Duodenal mucosa (tissue), 2 donors: ENCODE results near the gene PLEKHG5.
"Not testable (repeated sequence)": the region's sequence is repeated elsewhere in the genome, so short reads cannot be mapped to it uniquely, and the experiment has no call there.

Experiments
- H3K27ac ChIP-seq: one replicate; pipeline ENCODE4 v1.7.0; 2013; ENCODE audit warnings: low read depth, low read length
- H3K27me3 ChIP-seq, 2 donors: one replicate each; pipeline ENCODE4 v1.7.0; 2013; ENCODE audit warnings: low read length in 2 of 2, control low read depth in 1 of 2; ENCODE audit not compliant: insufficient read depth in 2 of 2, control insufficient read depth in 1 of 2
- H3K36me3 ChIP-seq, 2 donors: one replicate each; pipeline ENCODE4 v1.7.0; 2013; ENCODE audit warnings: low read length in 2 of 2, control low read depth in 1 of 2; ENCODE audit not compliant: insufficient read depth in 2 of 2, control insufficient read depth in 1 of 2
- H3K4me1 ChIP-seq, 2 donors: one replicate each; pipeline ENCODE4 v1.7.0; 2013; ENCODE audit warnings: low read length in 2 of 2, control low read depth in 1 of 2; ENCODE audit not compliant: insufficient read depth in 2 of 2, control insufficient read depth in 1 of 2
- H3K4me3 ChIP-seq, 2 donors: one replicate each; pipeline ENCODE4 v1.7.0; 2013; ENCODE audit warnings: low read length in 2 of 2, low read depth in 1 of 2
- H3K9ac ChIP-seq, 2 donors: one replicate each; pipeline ENCODE4 v1.7.0; 2013; ENCODE audit warnings: low read length in 2 of 2, low read depth in 1 of 2
- H3K9me3 ChIP-seq, 2 donors: one replicate each; pipeline ENCODE4 v1.7.0; 2013; ENCODE audit warnings: low read length in 2 of 2, control low read depth in 1 of 2; ENCODE audit not compliant: control insufficient read depth in 1 of 2

PLEKHG5 gene

DNA sequence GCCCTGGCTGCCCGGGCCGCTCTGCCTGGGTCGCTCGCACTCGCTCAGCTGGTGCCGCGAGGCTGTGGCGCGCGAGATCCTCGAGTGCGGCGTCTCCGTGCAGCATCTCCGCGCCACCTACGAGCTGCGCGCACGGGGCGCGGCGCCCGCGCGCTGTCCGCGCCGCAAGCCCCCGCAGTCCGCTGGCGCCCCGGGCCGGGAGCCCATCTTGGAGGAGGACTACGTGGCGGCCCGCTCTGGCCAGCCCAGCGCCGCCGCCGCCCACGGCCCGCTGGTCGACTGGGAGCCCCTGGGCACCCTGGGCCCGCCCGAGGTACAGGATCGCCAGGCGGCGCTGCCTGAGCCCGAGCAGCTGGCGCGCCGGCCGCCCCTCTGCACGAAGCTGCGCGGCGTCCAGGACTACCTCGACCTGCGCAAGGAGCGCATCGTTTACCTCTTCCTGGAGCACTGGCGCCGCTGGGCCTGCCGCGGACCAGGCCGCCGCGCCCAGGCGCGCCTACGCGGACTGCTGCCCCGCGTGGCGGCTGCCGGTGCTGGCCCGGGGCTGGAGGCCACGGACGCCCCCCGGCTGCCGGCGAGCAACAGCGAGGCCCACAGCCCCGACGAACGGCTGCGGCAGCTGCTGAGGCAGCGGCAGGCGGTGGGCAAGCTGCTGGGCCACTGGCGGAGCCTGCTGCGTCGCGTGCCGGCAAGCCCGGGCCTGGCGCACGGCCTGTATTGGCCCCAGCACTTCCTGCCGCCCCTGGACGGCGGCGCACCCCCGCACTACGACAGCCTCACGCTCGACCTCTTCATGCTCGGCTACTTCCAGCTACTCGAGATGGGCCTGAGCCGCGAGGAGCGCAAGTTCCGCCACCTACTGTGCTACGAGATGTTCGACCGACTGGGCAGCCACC is 36.4 kb downstream of the PLEKHG5 start:
- Histone ChIP-seq H3K9ac (no peak overlapping the region), H3K4me1 (peaks cover under 1 to 7% of the 10 kb centered on the region in 2 donors), H3K4me3 (no peak overlapping the region), H3K9me3 (no peaks in the 10 kb centered on the region), H3K27me3 (peaks cover 0 to 5% of the 10 kb centered on the region in 2 donors), H3K36me3 (peaks cover 0 to 3% of the 10 kb centered on the region in 2 donors), H3K27ac (no peak overlapping the region)

DNA sequence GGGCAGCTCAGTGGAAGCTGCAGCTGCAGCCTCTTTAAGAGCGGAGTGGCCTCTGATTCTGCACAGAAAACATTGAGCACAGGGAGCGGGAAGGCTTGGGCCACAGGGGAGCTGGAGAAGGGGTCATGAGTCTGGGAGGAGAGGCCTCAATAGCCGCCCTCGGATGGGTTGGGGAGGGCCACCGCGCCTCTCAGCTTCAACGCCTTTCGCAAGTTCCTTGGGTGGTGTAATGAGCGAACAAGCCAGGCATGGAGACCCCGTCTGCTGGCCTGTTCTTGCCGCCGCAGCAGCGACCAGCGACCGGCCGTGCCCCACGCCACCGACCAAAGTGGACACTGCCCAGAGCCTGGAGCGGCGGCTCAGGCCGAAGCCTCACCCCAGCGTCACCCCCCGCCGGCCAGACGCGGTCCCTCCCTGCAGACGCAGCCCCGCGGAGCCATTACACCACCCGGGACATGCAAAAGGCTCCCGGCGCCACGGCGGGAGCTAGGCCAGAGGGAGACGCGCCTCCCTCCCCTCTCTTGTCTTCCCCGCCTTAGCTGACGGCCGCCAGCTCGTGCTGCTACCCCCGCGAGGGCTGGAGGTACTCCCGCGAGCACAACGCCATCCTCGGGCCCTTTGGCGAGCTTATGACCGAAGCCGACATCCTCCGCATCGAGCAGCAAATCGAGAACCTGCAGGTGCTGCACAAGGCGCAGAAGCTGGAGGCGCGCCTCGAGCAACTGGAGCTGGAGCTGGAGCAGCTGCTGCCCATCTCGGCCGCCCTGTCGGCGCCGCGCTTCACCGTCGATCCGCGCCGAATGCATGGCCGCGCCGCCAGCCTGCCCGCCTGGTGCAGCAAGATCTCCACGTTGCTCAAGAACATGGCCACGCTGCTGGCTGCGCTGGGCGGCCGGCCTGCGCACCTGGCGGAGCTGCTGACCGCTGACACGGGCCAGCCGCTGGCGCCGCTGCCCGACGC is 37.3 kb downstream of the PLEKHG5 start:
- H3K27me3 ChIP-seq, H3K36me3 ChIP-seq, H3K27ac ChIP-seq, H3K9me3 ChIP-seq, H3K9ac ChIP-seq, H3K4me3 ChIP-seq: not testable (repeated sequence)
- H3K4me1 ChIP-seq = peaks cover 9 to 15% of the 10 kb centered on the region in 2 donors

DNA sequence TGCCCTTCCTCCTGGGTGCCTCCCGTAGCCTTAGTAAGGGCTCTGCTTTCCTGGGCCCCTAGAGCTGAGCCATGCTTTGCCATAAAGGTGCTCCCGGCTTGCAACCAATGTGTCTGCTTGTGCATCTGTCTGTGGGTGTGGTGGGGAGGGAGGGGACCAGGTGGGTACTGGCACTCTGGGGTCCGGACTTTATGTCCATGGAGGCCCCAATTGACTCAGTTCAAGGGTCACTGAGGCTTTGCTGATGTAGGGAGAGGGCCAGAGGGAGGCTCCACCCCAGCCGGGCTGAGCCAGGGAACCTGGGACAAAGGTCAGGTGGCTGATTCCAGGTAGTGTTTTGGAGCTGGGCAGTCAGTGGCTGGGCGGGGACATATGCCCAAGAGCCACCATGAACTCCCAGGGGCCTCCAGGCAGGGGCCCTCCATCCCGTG is 40.5 kb downstream of the PLEKHG5 start:
- H3K36me3 ChIP-seq = no peaks in the 10 kb centered on the region
- H3K4me1 ChIP-seq = peaks cover 9 to 15% of the 10 kb centered on the region in 2 donors
- peaks cover 0 to 3% of the 10 kb centered on the region in 2 donors for H3K27me3 ChIP-seq
- peak overlapping the region; percentile 50 for H3K27ac ChIP-seq
- H3K9me3 ChIP-seq = no peaks in the 10 kb centered on the region
- H3K4me3 ChIP-seq = peak overlapping the region; percentile 48 to 60
- H3K9ac ChIP-seq = peak overlapping the region in 1 of 2 donors; percentile 33

DNA sequence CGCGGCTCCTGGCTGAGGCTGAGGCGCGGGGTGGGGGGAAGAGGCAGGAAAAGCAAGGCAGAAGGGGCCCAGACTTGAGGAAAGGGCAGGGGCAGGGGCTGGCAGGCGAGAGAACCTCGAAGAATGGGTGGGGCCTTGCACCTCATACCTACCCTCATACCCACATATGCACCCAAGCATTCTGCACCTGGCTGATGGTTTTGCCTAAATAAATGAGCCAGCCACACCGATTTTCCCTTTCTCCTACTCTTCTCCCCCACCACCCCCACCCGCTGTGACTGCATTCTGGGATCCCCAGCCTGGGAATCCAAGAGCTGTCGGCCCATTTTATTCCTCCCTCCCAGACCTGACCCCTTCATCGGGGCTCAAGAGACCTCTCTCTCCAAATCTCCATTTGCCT is 41.0 kb downstream of the PLEKHG5 start:
- H3K27ac ChIP-seq = peak overlapping the region; percentile 50
- H3K4me3 ChIP-seq = peak overlapping the region; percentile 40 to 60
- not testable (repeated sequence) for H3K9me3 ChIP-seq, H3K9ac ChIP-seq, H3K36me3 ChIP-seq, H3K27me3 ChIP-seq
- peaks cover 9 to 15% of the 10 kb centered on the region in 2 donors for H3K4me1 ChIP-seq

DNA sequence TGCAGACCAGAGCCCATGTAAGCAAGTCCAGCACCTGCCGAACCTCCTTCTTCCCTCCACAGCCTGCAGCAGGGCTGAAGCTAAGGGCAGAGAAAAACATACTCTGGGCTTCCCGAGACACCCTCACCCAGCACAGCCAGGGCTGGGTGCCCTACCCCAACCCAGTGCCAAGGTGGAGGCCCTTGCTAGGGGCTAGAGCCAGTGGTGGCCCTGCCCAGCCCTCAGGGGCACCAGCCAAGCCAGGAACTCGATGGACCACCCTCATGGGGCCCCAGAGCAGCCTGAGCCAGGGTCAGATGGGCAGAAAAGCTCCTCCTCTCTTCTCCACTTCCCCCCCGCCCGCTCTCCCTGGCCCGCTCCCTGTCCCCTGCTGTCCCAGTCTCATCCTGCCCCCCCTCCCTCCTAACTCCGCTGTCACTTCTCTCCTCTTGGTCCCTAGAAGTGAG is 41.4 kb downstream of the PLEKHG5 start:
- H3K4me1 ChIP-seq = peaks cover 9 to 18% of the 10 kb centered on the region in 2 donors
- H3K9ac ChIP-seq = peak overlapping the region in 1 of 2 donors; percentile 1
- H3K4me3 ChIP-seq = no peak overlapping the region
- H3K9me3 ChIP-seq = no peaks in the 10 kb centered on the region
- H3K27me3 ChIP-seq = peaks cover 0 to 5% of the 10 kb centered on the region in 2 donors
- H3K36me3 ChIP-seq = no peaks in the 10 kb centered on the region
- H3K27ac ChIP-seq = peak overlapping the region; percentile 56

DNA sequence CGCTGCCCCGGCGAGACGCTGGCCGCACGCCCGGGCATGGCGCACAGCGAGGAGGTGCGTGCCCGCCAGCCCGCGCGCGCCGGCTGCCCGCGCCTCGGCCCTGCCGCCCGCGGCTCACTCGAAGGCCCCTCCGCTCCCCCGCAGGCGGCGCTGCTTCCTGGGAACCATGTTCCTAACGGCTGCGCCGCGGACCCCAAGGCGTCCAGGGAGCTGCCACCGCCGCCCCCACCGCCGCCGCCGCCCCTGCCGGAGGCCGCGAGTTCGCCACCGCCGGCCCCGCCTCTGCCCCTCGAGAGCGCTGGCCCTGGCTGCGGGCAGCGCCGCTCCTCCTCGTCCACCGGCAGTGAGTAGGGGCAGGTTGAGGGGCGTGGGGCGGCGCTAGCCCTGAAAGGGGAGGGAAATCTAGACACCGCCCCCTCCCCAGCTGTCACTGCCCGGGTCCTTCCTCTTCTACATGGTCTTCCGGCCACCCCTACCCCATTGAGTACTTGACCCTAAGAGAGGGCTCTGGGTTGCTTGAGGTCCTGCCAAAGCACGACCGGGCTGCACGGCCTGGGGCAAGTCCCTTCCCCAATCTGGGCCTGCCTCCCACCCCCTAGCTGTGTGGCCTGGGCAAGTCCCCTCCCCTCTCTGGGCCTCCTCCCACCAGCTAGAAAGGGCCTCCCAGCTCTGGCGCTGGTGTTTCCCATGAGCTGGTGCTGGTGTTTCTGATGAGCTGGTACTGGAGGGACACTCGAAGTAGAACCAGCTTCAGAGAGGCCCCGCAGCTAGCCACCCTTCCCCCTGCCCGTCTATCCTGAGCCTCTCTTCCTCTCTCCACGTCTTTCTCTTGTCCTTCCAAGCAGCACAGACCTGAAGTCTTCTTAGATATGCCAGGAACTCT is 42.5 kb downstream of the PLEKHG5 start:
- H3K4me3 ChIP-seq = peak overlapping the region; percentile 22 to 45
- H3K9me3 ChIP-seq = no peaks in the 10 kb centered on the region
- H3K9ac ChIP-seq = no peak overlapping the region
- peak overlapping the region; percentile 10 for H3K27ac ChIP-seq
- peaks cover 9 to 19% of the 10 kb centered on the region in 2 donors for H3K4me1 ChIP-seq
- no peaks in the 10 kb centered on the region for H3K36me3 ChIP-seq
- peaks cover 0 to 8% of the 10 kb centered on the region in 2 donors for H3K27me3 ChIP-seq

DNA sequence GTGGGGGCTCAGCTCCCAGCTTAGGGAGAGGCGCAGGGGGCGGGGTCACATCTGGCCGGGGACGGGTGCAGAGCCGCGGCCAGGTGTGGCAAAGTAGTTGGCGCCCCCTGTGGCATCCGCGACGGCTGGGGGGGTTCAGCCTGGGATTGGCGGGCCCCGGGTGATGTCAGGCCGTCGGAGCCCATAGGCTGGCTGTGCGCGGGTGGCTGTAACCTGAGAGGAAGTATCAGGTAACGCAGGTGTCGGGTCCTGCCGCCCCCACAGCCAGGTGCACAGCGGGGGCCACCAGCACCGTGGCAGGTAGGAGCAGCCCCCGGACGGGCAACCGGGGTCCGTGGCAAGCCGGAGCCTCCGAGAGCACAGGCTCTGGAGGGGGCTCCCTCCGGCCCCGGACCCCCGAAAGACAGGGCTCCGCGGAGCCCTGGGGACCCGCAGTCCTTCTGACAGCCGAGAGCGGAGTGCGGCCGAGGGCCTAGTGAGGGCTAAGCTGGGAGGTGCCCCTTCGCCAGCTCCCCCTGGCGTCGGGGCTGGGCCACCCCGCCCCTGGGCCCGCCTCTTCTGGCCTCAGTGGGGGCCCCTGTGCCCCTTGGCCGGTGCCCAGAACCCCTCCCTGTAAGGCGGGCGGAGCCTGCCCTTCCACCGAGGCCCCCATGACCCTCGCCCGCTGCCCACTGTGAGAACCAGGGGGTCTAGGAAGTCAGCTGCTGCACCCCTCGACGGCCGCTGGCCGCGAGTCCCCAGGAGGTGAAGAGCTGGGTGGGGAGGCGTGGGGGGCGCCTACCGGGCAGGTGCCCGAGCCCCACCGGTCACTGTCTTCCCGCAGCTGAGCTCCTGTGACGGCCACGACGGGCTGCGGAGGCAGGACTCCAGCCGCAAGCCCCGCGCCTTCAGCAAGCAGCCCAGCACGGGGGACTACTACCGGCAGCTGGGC is 43.4 kb downstream of the PLEKHG5 start:
- Histone ChIP-seq H3K27me3 (peaks cover 0 to 8% of the 10 kb centered on the region in 2 donors), H3K36me3 (no peaks in the 10 kb centered on the region), H3K9me3 (no peaks in the 10 kb centered on the region), H3K4me1 (peaks cover 9 to 19% of the 10 kb centered on the region in 2 donors), H3K9ac (no peak overlapping the region), H3K27ac (no peak overlapping the region), H3K4me3 (peak overlapping the region; percentile 15 to 45)

DNA sequence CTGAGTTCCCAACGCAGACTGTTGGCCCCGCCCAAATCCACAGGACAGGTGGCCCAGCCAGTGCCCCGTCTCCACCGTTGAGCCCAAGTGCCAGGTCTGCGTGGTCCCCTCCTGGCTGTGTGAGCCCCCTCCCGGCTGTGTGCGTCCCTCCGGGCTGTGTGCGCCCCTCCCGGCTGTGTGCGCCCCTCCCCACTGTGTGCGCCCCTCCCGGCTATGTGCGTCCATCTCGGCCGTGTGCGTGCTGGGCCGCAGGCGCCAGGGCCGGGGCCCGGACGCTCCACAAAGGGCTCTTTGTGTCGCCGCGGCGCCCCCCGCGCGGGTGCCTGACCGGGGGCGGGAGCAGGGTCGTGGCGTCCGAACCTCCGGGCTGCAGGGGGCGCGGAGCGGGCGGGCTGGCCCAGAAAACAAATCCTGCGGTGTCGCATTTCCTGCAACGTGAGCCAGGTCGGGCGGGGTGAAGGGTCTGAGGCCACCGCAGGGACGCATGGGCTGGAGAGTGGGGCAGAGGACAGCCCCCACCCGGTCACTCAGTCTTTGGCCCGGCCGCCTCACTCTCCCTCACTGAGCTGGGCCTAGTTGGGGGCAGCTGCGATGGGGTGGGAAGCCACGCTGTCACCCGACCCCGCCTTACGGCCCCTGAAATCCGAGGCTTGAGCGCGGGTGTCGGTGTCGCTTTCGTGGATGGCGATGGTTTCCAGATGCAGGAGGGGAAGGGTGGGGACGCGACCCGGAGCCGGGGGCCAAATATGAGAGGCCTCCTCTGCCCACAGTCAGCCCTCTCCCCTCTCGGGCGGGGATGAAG is 44.2 kb downstream of the PLEKHG5 start:
- Histone ChIP-seq H3K36me3 (no peaks in the 10 kb centered on the region), H3K27me3 (peaks cover 0 to 8% of the 10 kb centered on the region in 2 donors), H3K4me3 (peak overlapping the region; percentile 15 to 45), H3K4me1 (peaks cover 9 to 19% of the 10 kb centered on the region in 2 donors), H3K9ac (no peak overlapping the region), H3K27ac (no peak overlapping the region), H3K9me3 (no peaks in the 10 kb centered on the region)
